Psoas muscle (tissue), 8 donors: ENCODE measurements around the gene MAP3K4. TPM values are rescaled to one million over a fixed set of nuclear protein-coding genes. Genes with fewer than 3 reads are reported as not detected.

ENCODE experiments used
- ATAC-seq, 4 donors: fragments of 200-7000 bp; cut with Tn5 transposase; one replicate each; pipeline ENCODE4 v1.9.1; 2020; ENCODE audit warnings: moderate library complexity in 3 of 4, mild to moderate bottlenecking in 2 of 4
- DNase-seq, 2 donors: peaks; one replicate each; pipeline ENCODE4 v3.0.0-alpha.2; 2020
- H3K27ac ChIP-seq: fragments of 200-600 bp; one replicate; pipeline ENCODE4 v1.8.0; 2022
- H3K27me3 ChIP-seq, 3 donors: fragments of 200-600 bp in 1 of 3; one replicate each; pipeline versions ENCODE4 v1.6.1 to v1.8.0; 2013 to 2022; ENCODE audit warnings: low read length in 2 of 3, mild to moderate bottlenecking in 2 of 3, moderate library complexity in 1 of 3; ENCODE audit not compliant: insufficient read depth in 3 of 3
- H3K36me3 ChIP-seq, 2 donors: fragments of 200-600 bp in 1 of 2; one replicate each; pipeline versions ENCODE4 v1.6.1 to v1.8.0; 2013 to 2022; ENCODE audit warnings: low read depth in 1 of 2, mild to moderate bottlenecking in 1 of 2, moderate library complexity in 1 of 2; ENCODE audit not compliant: insufficient read depth in 1 of 2
- H3K4me1 ChIP-seq: fragments of 200-600 bp; one replicate; pipeline ENCODE4 v1.8.0; 2022
- H3K4me3 ChIP-seq: fragments of 200-600 bp; one replicate; pipeline ENCODE4 v1.8.0; 2022; ENCODE audit warnings: mild to moderate bottlenecking
- H3K9me3 ChIP-seq: fragments of 200-600 bp; one replicate; pipeline ENCODE4 v1.8.0; 2022
- WGBS, 3 donors: extraction: QIAGEN DNeasy Blood & Tissue Kit; methylation state at CpG; one replicate each; pipeline versions ENCODE4 v1.1.6 to v1.1.7; 2013; 5-methylcytosine and 5-hydroxymethylcytosine counted together
- intact Hi-C, 2 donors: fragments of 100-400 bp; cut with DNase I; formaldehyde crosslinking; loops; one replicate each; pipeline versions ENCODE4 v1.11.0 to v1.14.2; 2022
- polyA plus RNA-seq, 3 donors: library from polyadenylated mRNA; stranded (reverse); fragments of 200-250 nt; gene quantifications; one replicate each; pipeline ENCODE4 v1.2.3, GENCODE V29; 2013
- total RNA-seq, 4 donors: library from RNA; stranded (reverse); fragmentation: NEBNext Ultra II Directional in 2 of 4; extraction: Animal tissue kit (Norgen Biotek cat#: 25700) in 2 of 4; gene quantifications; one replicate each; pipeline versions ENCODE4 v1.2.1 to v1.2.4, GENCODE V29; 2021 to 2023
- TF ChIP-seq, protein P1 (sequence below): fragments of 200-600 bp; IDR thresholded peaks from one replicate; pipeline ENCODE4 v1.8.0; 2022; ENCODE audit warnings: antibody characterized with exemption
- donor health status: healthy with polysubstance abuse.
- donor health status: DM: no; HTN: no; CAD: no; lungs with moderate emphysema.
- donor health status: Bipolar disorder and iron deficiency.
- donor health status: healthy.
- donor health status: DM: yes; HTN: yes; CAD: no.
- donor health status: DM: no; HTN: no; CAD: no.
- donor health status: DM: no; HTN: no; CAD: no.
- donor health status: DM: yes; HTN: yes; CAD: no.

Gene MAP3K4
- total and polyA plus RNA-seq, 7 donors, result 13.5 to 45.8 (median 19.4) TPM

- H3K4me3 ChIP-seq, result no peak overlapping the region
- intact Hi-C loops, result no loop called here
- no peak overlapping the region for H3K27ac ChIP-seq
- TF ChIP-seq, protein P1, sequence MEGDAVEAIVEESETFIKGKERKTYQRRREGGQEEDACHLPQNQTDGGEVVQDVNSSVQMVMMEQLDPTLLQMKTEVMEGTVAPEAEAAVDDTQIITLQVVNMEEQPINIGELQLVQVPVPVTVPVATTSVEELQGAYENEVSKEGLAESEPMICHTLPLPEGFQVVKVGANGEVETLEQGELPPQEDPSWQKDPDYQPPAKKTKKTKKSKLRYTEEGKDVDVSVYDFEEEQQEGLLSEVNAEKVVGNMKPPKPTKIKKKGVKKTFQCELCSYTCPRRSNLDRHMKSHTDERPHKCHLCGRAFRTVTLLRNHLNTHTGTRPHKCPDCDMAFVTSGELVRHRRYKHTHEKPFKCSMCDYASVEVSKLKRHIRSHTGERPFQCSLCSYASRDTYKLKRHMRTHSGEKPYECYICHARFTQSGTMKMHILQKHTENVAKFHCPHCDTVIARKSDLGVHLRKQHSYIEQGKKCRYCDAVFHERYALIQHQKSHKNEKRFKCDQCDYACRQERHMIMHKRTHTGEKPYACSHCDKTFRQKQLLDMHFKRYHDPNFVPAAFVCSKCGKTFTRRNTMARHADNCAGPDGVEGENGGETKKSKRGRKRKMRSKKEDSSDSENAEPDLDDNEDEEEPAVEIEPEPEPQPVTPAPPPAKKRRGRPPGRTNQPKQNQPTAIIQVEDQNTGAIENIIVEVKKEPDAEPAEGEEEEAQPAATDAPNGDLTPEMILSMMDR, result no peak
- no peaks in the 10 kb centered on the region for H3K9me3 ChIP-seq
- H3K27me3 ChIP-seq, result no peaks in the 10 kb centered on the region
- H3K4me1 ChIP-seq, result no peaks in the 10 kb centered on the region
- peaks cover 0 to 48% of the 10 kb centered on the region in 2 donors for H3K36me3 ChIP-seq
- ATAC-seq, result no peak
- 90 to 99% (median 94%) methylated on average over 3 of the region's 3 CpGs for WGBS, 3 donors
- no peak for DNase-seq
Measured at GRCh38 chr6:161130967-161131766, 139.6 kb downstream of the MAP3K4 start.

- DNase-seq (no peak), ATAC-seq (no peak)
- no peaks in the 10 kb centered on the region for H3K4me1 ChIP-seq
- peaks cover 0 to 47% of the 10 kb centered on the region in 2 donors for H3K36me3 ChIP-seq
- no peak overlapping the region for H3K4me3 ChIP-seq
- TF ChIP-seq, protein P1, result no peak
- no peak overlapping the region for H3K27ac ChIP-seq
- H3K27me3 ChIP-seq, result no peaks in the 10 kb centered on the region
- intact Hi-C loops, result no loop called here
- H3K9me3 ChIP-seq, result no peaks in the 10 kb centered on the region
- 74 to 84% (median 80%) methylated on average over 11 of the region's 11 CpGs for WGBS, 3 donors
Measured at GRCh38 chr6:161132384-161132783, 140.8 kb downstream of the MAP3K4 start.

- TF ChIP-seq, protein P1, result no peak
- Histone ChIP-seq H3K36me3 (peaks cover 0 to 38% of the 10 kb centered on the region in 2 donors), H3K9me3 (no peaks in the 10 kb centered on the region), H3K4me3 (no peak overlapping the region), H3K4me1 (no peaks in the 10 kb centered on the region), H3K27ac (no peak overlapping the region), H3K27me3 (no peaks in the 10 kb centered on the region)
- intact Hi-C loops, result no loop called here
- DNase-seq, result no peak
- WGBS, 3 donors, result 77 to 83% (median 80%) methylated on average over 9 of the region's 9 CpGs
- ATAC-seq, result no peak
Measured at GRCh38 chr6:161133963-161134362, 142.4 kb downstream of the MAP3K4 start.

GRCh38 chr6:161134550-161135298 lies 143.2 kb downstream of the MAP3K4 start:
- H3K27ac ChIP-seq, result no peak overlapping the region
- H3K27me3 ChIP-seq, result no peaks in the 10 kb centered on the region
- no peak for DNase-seq
- ATAC-seq, result no peak
- no peaks in the 10 kb centered on the region for H3K4me1 ChIP-seq
- peaks cover 0 to 35% of the 10 kb centered on the region in 2 donors for H3K36me3 ChIP-seq
- H3K9me3 ChIP-seq, result no peaks in the 10 kb centered on the region
- intact Hi-C loops, result no loop called here
- WGBS, 3 donors, result 94 to 95% (median 95%) methylated on average over 17 of the region's 17 CpGs
- no peak overlapping the region for H3K4me3 ChIP-seq
- TF ChIP-seq, protein P1, result no peak
